ENCODE data around the gene PGAP6.
"Not testable (repeated sequence)": the region's sequence is repeated elsewhere in the genome, so short reads cannot be mapped to it uniquely, and the experiment has no call there.

The PGAP6 gene

GRCh38 chr16:425740-426114, 43.9 kb upstream of the PGAP6 start:
- peak; percentile 19 for DNase-seq (ENCODE audit: low spot score)
- ChIA-PET CTCF (interaction anchor here (0.5 to 1.2 kb wide), 4 partner anchors 23 to 132 kb away, joined by 3 to 5 read pairs (median 4); partner anchors contain the start of gene DECR2), POLR2A (ENCODE audit: low non-redundant PET) (interaction anchor here (0.6 kb wide), 1 partner anchor 1624 kb away, joined by 3 read pairs; no protein-coding TSS in a partner anchor)
- peak overlapping the region; percentile 100 for H3K27ac ChIP-seq
- TF ChIP-seq CTCF (conservative IDR thresholded peaks at IDR 0.05; ENCODE audit: low read depth), result no peak

- peak; percentile 80 for DNase-seq (ENCODE audit: low spot score)
- TF ChIP-seq CTCF (conservative IDR thresholded peaks at IDR 0.05; ENCODE audit: low read depth), result no peak; the same call in 1 of the 2 replicates
- ChIA-PET CTCF (interaction anchor here (0.6 to 1.1 kb wide), 3 partner anchors 39 to 145 kb away, joined by 3 read pairs; partner anchors contain the start of gene ARHGDIG), POLR2A (ENCODE audit: low non-redundant PET) (interaction anchor here (0.5 to 0.6 kb wide), 2 partner anchors 60 to 1625 kb away, joined by 3 read pairs; no protein-coding TSS in a partner anchor)
- H3K27ac ChIP-seq, result peak within 1 kb of the TSS; percentile 100
These were observed 43.4 kb upstream of the PGAP6 start, which contains the start of gene RAB11FIP3 for GRCh38 chr16:425082-425718. RAB11FIP3 (plus strand) TSS chr16:425649; CDS start chr16:426007, 358 bp downstream.

- no peak for TF ChIP-seq CTCF (conservative IDR thresholded peaks at IDR 0.05; ENCODE audit: low read depth)
- DNase-seq (ENCODE audit: low spot score), result no peak
- ChIA-PET POLR2A (ENCODE audit: low non-redundant PET) (interaction anchor here (1.2 kb wide), 1 partner anchor 23 kb away, joined by 6 read pairs; the partner anchor contains the start of gene DECR2), CTCF (interaction anchor here (0.6 to 1.2 kb wide), 5 partner anchors 9 to 144 kb away, joined by 3 to 7 read pairs (median 3); partner anchors contain the start of gene ARHGDIG)
- peak overlapping the region; percentile 100 for H3K27ac ChIP-seq
These were observed 42.9 kb upstream of the PGAP6 start for GRCh38 chr16:424623-425081.

GRCh38 chr16:424033-424622, 42.4 kb upstream of the PGAP6 start:
- ChIA-PET CTCF (interaction anchor here (0.6 to 1.2 kb wide), 5 partner anchors 9 to 71 kb away, joined by 3 to 7 read pairs (median 3); no protein-coding TSS in a partner anchor), POLR2A (ENCODE audit: low non-redundant PET) (interaction anchor here (1.2 kb wide), 1 partner anchor 22 kb away, joined by 6 read pairs; the partner anchor contains the start of gene DECR2)
- peak overlapping the region; percentile 100 for H3K27ac ChIP-seq
- no peak for TF ChIP-seq CTCF (conservative IDR thresholded peaks at IDR 0.05; ENCODE audit: low read depth)
- DNase-seq (ENCODE audit: low spot score), result peak; percentile 90

- DNase-seq (ENCODE audit: low spot score); POLR2A ChIA-PET (ENCODE audit: low non-redundant PET); CTCF ChIA-PET: not testable (repeated sequence)
- H3K27ac ChIP-seq, result peak overlapping the region; percentile 100
These were observed 40.4 kb upstream of the PGAP6 start for GRCh38 chr16:422179-422578.

- peak overlapping the region; percentile 69 for H3K27ac ChIP-seq
- DNase-seq (ENCODE audit: low spot score); CTCF ChIA-PET; POLR2A ChIA-PET (ENCODE audit: low non-redundant PET): not testable (repeated sequence)
These were observed 33.4 kb upstream of the PGAP6 start for GRCh38 chr16:415170-415498.

- H3K27ac ChIP-seq, result peak overlapping the region; percentile 69
- no peak for DNase-seq (ENCODE audit: low spot score)
- CTCF ChIA-PET, result no interaction called here
- no peak for TF ChIP-seq CTCF (conservative IDR thresholded peaks at IDR 0.05; ENCODE audit: low read depth)
- POLR2A ChIA-PET (ENCODE audit: low non-redundant PET), result no interaction called here
These were observed 32.8 kb upstream of the PGAP6 start for GRCh38 chr16:414395-415169.

Data from RWPE1 (cell line).